Measurements from ENCODE around the gene AP1S2. TPM values are rescaled to one million over a fixed set of nuclear protein-coding genes. Genes with fewer than 3 reads are reported as not detected.

Gene AP1S2
- total RNA-seq, 2 donors from 2014 or later: 61.6 to 155 TPM

DNA sequence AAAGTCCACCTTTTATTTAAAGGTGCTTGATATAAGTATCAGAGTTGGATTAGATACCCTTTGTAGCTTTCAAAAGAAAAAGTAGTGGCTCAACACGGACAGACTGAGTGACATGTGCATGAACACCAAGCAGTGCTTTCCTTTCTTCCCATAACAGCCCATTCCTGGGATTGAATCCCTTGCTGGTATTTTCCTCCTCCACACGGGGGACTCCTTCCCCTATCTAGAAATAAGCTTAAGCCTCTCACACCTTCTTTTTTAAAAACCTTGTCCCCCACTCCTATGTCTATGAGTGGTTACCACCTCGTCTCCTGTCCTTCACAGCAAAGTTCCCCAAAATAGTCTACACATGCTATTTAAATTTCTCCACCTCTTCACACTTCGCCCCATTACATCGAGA is 5.1 kb downstream of the AP1S2 start:
- H3K9me3 ChIP-seq: no peaks in the 10 kb centered on the region
- peak overlapping the region; percentile 39 for H3K4me3 ChIP-seq
- peaks cover 10 to 29% of the 10 kb centered on the region in 2 donors for H3K4me1 ChIP-seq (ENCODE audit: control insufficient read depth in 1 of 2, low read depth in 2 of 2)
- no peak for DNase-seq (ENCODE audit: low spot score)
- H3K27ac ChIP-seq: peak overlapping the region in 1 of 2 donors; percentile 59
- no peaks in the 10 kb centered on the region for H3K36me3 ChIP-seq
- TF ChIP-seq, protein P1, sequence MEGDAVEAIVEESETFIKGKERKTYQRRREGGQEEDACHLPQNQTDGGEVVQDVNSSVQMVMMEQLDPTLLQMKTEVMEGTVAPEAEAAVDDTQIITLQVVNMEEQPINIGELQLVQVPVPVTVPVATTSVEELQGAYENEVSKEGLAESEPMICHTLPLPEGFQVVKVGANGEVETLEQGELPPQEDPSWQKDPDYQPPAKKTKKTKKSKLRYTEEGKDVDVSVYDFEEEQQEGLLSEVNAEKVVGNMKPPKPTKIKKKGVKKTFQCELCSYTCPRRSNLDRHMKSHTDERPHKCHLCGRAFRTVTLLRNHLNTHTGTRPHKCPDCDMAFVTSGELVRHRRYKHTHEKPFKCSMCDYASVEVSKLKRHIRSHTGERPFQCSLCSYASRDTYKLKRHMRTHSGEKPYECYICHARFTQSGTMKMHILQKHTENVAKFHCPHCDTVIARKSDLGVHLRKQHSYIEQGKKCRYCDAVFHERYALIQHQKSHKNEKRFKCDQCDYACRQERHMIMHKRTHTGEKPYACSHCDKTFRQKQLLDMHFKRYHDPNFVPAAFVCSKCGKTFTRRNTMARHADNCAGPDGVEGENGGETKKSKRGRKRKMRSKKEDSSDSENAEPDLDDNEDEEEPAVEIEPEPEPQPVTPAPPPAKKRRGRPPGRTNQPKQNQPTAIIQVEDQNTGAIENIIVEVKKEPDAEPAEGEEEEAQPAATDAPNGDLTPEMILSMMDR (IDR thresholded peaks at IDR 0.05): no peak
- H3K27me3 ChIP-seq (replicated peaks; ENCODE audit: insufficient read depth): no peaks in the 10 kb centered on the region
- ATAC-seq (ENCODE audit: insufficient number of reproducible peaks, low FRiP score, low read depth): no peak

DNA sequence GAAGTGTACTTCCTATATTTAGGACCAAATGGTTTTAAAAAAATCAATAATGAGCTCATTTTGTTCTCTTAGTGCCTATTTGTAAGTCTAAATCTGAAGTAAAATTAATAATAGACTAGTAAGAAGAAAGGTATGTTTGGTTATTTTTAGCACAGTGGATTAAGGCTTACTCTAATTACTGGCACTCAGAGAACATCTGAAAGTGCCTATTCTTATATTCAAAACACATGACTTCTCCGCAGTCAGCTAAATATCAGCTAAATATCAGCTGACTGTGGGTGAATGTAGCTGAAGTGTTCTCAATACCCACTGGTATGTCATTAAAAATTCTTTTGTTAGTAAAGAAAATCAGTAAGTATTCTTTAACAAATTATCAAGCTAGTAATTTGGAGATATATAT is 6.0 kb downstream of the AP1S2 start:
- peaks cover 10 to 29% of the 10 kb centered on the region in 2 donors for H3K4me1 ChIP-seq (ENCODE audit: control insufficient read depth in 1 of 2, low read depth in 2 of 2)
- no peaks in the 10 kb centered on the region for H3K27me3 ChIP-seq (replicated peaks; ENCODE audit: insufficient read depth)
- H3K9me3 ChIP-seq: no peaks in the 10 kb centered on the region
- H3K27ac ChIP-seq: peak overlapping the region in 1 of 2 donors; percentile 59
- H3K36me3 ChIP-seq: no peaks in the 10 kb centered on the region
- ATAC-seq (ENCODE audit: insufficient number of reproducible peaks, low FRiP score, low read depth) (no peak), DNase-seq (ENCODE audit: low spot score) (no peak)
- peak overlapping the region; percentile 19 for H3K4me3 ChIP-seq
- TF ChIP-seq, protein P1 (IDR thresholded peaks at IDR 0.05): no peak

DNA sequence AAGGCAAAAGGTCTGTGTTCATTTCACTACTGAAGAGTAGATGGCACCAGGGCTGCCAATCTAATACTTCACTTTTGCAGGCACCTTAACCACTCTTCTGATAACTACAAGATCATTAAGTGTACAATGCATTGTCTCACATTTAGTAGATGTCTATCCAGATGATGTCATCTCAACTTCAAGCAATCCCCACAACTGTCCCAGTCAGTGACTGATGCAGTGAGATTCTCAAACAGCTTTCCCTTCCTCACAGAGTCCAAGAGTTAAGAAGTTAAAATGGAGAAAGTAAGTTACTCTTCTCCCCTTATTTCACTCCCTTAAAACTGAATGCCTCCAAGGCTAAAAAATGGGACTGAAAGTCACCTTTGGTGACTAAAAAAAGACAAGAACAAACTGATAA is 10.7 kb downstream of the AP1S2 start:
- Histone ChIP-seq H3K27me3 (replicated peaks; ENCODE audit: insufficient read depth) (no peaks in the 10 kb centered on the region), H3K27ac (no peak overlapping the region), H3K4me1 (ENCODE audit: control insufficient read depth in 1 of 2, low read depth in 2 of 2) (peaks cover under 1 to 19% of the 10 kb centered on the region in 2 donors), H3K36me3 (no peaks in the 10 kb centered on the region), H3K4me3 (no peak overlapping the region), H3K9me3 (no peaks in the 10 kb centered on the region)
- DNase-seq (ENCODE audit: low spot score) (no peak), ATAC-seq (ENCODE audit: insufficient number of reproducible peaks, low FRiP score, low read depth) (no peak)
- TF ChIP-seq, protein P1 (IDR thresholded peaks at IDR 0.05): no peak

DNA sequence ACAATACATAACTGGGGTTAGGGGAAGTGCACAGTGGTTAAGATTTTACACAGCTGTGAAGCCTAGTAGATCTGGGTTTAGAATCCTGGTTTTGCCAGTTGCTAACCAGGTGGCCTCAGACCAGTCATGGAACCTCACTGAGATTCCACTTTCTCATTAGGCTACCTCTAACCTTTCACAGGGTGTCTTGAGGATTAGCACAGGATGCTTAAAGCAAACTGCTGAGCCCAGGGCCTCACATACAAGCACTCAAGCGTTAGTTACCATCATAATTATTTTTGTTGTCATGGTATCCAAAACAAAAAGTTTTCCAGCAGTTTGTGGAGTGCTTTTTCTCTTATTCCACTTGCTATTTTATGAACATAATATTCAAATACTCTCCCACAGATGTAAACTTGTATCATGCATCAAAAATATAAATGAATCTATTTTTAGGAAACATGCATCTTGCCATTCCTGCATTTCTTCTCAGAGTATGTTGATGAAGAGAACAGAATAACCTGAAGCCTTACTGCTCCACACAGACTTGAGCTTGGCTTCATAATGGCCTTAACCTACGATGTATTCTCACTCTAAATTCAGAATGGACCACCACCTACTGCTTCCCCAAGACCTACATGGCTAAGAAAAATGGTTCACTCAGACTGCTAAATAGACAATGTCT is 12.6 kb downstream of the AP1S2 start:
- no peak for DNase-seq (ENCODE audit: low spot score)

DNA sequence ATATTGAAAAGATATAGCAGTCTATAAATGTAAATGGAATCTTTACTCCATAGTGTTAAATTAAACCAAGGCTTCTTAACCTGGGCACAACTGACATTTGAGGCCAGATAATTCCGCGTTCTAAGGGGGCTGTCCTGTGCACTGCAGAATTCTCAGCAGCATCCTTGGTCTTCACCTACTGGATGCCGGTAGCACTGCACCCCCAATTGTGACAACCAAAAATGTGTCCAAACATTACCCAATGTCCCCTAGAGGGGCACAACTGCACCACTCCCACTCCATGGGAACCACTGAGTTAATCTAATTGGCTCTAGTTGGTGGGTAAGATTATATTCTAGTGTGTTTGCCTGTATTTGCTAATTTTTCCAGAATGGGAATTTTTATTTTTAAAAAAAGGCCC is 16.6 kb downstream of the AP1S2 start:
- H3K27me3 ChIP-seq (replicated peaks; ENCODE audit: insufficient read depth): no peaks in the 10 kb centered on the region
- TF ChIP-seq, protein P1 (IDR thresholded peaks at IDR 0.05): no peak
- no peak overlapping the region for H3K4me3 ChIP-seq
- no peak for DNase-seq (ENCODE audit: low spot score)
- ATAC-seq (ENCODE audit: insufficient number of reproducible peaks, low FRiP score, low read depth): no peak
- no peaks in the 10 kb centered on the region for H3K9me3 ChIP-seq
- H3K36me3 ChIP-seq: no peaks in the 10 kb centered on the region
- H3K27ac ChIP-seq: no peak overlapping the region
- no peaks in the 10 kb centered on the region for H3K4me1 ChIP-seq (ENCODE audit: control insufficient read depth in 1 of 2, low read depth in 2 of 2)

More for the DNA sequence above, 12.6 kb downstream of the AP1S2 start:
- Histone ChIP-seq H3K4me3 (no peak overlapping the region), H3K36me3 (no peaks in the 10 kb centered on the region), H3K27me3 (replicated peaks; ENCODE audit: insufficient read depth) (no peaks in the 10 kb centered on the region), H3K9me3 (no peaks in the 10 kb centered on the region), H3K4me1 (ENCODE audit: control insufficient read depth in 1 of 2, low read depth in 2 of 2) (peaks cover 0 to 2% of the 10 kb centered on the region in 2 donors), H3K27ac (no peak overlapping the region)
- TF ChIP-seq, protein P1 (IDR thresholded peaks at IDR 0.05): no peak
- no peak for ATAC-seq (ENCODE audit: insufficient number of reproducible peaks, low FRiP score, low read depth)
